ENCODE measurements around the gene IL17A.
"Not testable (repeated sequence)": the region's sequence is repeated elsewhere in the genome, so short reads cannot be mapped to it uniquely, and the experiment has no call there.

IL17A gene

GRCh38 chr6:52195886-52196285, 9.7 kb downstream of the IL17A start:
- TF ChIP-seq ZFP3 (CRISPR knock-in tag; IDR thresholded peaks at IDR 0.05) (no peak), CSDC2 (CRISPR knock-in tag; IDR thresholded peaks at IDR 0.05) (no peak), ZC3H10 (CRISPR knock-in tag; IDR thresholded peaks at IDR 0.05) (no peak), PATZ1 (CRISPR knock-in tag; IDR thresholded peaks at IDR 0.05; ENCODE audit: borderline replicate concordance) (no peak), TCF4 (CRISPR knock-in tag; IDR thresholded peaks at IDR 0.05; ENCODE audit: borderline replicate concordance) (no peak), PPARA (CRISPR knock-in tag; IDR thresholded peaks at IDR 0.05; ENCODE audit: borderline replicate concordance) (no peak), OSR1 (CRISPR knock-in tag; IDR thresholded peaks at IDR 0.05) (no peak)
- no peak for ATAC-seq

- ATAC-seq, result not testable (repeated sequence)
Measured at GRCh38 chr6:52200088-52200487, 13.9 kb downstream of the IL17A start.

GRCh38 chr6:52201046-52201445, 14.9 kb downstream of the IL17A start:
- no peak for ATAC-seq
- TF ChIP-seq TCF4 (CRISPR knock-in tag; IDR thresholded peaks at IDR 0.05; ENCODE audit: borderline replicate concordance) (no peak), OSR1 (CRISPR knock-in tag; IDR thresholded peaks at IDR 0.05) (no peak), ZNF565 (CRISPR knock-in tag; conservative IDR thresholded peaks at IDR 0.05; ENCODE audit: low read depth) (no peak), TOX (CRISPR knock-in tag; IDR thresholded peaks at IDR 0.05; ENCODE audit: borderline replicate concordance) (no peak)

- ATAC-seq, result no peak
- TF ChIP-seq TOX (CRISPR knock-in tag; IDR thresholded peaks at IDR 0.05; ENCODE audit: borderline replicate concordance) (no peak), ARNTL (CRISPR knock-in tag; IDR thresholded peaks at IDR 0.05; ENCODE audit: borderline replicate concordance, low read depth) (no peak), ZNF565 (CRISPR knock-in tag; conservative IDR thresholded peaks at IDR 0.05; ENCODE audit: low read depth) (no peak), ZFP30 (CRISPR knock-in tag; IDR thresholded peaks at IDR 0.05) (no peak), TCF4 (CRISPR knock-in tag; IDR thresholded peaks at IDR 0.05; ENCODE audit: borderline replicate concordance) (no peak), OSR1 (CRISPR knock-in tag; IDR thresholded peaks at IDR 0.05) (no peak), RARB (CRISPR knock-in tag; IDR thresholded peaks at IDR 0.05) (no peak), PPARA (CRISPR knock-in tag; IDR thresholded peaks at IDR 0.05; ENCODE audit: borderline replicate concordance) (no peak), CSDC2 (CRISPR knock-in tag; IDR thresholded peaks at IDR 0.05) (no peak), POU6F1 (CRISPR knock-in tag; IDR thresholded peaks at IDR 0.05; ENCODE audit: borderline replicate concordance, low read depth) (no peak), ZC3H10 (CRISPR knock-in tag; IDR thresholded peaks at IDR 0.05) (no peak), TSHZ2 (CRISPR knock-in tag; IDR thresholded peaks at IDR 0.05) (no peak)
Measured at GRCh38 chr6:52201493-52201892, 15.3 kb downstream of the IL17A start.

- no peak for ATAC-seq
- TF ChIP-seq ZC3H10 (CRISPR knock-in tag; IDR thresholded peaks at IDR 0.05) (no peak), ESRRG (CRISPR knock-in tag; IDR thresholded peaks at IDR 0.05) (no peak), ZNF70 (CRISPR knock-in tag; IDR thresholded peaks at IDR 0.05) (no peak), CSDC2 (CRISPR knock-in tag; IDR thresholded peaks at IDR 0.05) (no peak), TSHZ2 (CRISPR knock-in tag; IDR thresholded peaks at IDR 0.05) (no peak)
Measured at GRCh38 chr6:52207066-52207465, 20.9 kb downstream of the IL17A start.

All from SK-N-SH treated with all-trans-retinoic acid at 6 μM for 48 hours (cell line).